ENCODE results near the gene ENPP6.

ENPP6 gene

DNA sequence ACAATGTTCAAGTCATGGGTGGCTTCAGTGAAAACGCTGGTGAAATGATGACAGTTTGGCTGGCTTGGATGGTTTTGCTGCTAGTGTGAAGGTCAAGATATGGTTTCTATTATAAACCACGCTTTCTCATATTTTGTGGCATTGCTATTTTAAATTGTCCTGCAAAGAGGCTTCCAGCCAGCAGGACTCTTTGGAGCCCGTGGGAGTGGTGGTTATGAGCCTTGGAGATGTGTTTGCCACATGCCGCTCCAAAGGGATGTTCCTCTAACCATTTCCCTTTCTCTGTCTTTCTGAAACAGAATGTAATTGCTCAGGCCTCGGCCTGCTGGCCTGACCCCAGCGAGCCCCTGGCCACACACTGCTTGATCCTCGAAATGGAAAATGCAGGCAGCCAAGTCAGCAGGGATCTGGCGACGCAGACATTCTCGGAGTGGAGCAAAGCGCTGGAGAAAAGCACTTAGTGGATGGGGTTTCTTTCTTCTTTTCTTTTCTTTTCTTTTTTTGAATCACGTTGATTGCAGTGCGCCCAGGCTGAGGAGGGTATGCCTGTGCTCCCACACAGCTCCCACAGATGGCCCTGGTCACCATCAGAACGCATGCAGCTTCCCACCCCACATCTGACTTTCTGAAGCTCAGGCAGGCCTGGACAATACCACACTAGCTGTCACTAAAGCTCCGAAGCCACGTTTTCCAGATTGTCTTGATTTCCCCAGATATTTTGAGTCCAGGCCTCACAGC, 114.0 kb downstream of the ENPP6 start:
- DNase-seq = no peak

DNA sequence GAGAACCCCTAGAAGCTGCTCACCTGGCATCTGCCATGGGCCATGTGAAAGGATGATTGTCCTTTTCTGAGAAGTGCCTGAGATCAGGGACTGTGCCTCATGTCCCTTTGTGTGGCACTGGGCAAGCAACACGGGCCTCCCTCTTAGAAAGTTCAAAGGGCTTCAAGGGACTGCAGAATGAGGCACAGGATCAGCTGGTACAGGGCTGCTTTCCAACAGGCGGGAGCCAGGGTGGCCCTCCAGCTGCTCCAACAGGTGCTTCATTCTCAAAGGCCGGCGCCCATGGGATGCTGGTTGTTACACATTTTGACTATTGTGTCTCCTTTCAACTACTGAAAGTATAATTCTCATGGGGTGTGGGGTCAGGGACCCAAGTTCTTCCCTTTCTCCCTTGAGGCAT, 114.7 kb downstream of the ENPP6 start:
- DNase-seq = no peak

DNA sequence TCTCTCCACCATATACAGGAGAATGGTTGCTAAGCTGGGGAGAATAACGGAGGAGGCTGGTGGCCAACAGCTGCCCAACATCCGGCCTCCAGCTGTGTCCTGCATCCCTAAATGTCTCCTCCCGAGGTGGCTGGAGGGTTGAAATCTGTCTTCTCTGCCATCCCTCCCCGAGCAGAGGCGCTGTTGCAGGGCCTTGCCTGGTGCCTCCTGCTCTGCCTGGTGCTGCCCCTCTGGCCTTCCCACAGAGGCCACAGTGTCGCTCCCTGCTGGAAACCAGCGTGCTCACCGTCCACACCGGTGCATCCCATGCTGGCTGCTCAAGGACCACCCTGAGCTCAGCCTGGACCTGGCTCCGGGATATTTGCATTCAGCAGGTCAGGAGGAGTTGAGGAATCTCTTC, 115.2 kb downstream of the ENPP6 start:
- no peak for DNase-seq

DNA sequence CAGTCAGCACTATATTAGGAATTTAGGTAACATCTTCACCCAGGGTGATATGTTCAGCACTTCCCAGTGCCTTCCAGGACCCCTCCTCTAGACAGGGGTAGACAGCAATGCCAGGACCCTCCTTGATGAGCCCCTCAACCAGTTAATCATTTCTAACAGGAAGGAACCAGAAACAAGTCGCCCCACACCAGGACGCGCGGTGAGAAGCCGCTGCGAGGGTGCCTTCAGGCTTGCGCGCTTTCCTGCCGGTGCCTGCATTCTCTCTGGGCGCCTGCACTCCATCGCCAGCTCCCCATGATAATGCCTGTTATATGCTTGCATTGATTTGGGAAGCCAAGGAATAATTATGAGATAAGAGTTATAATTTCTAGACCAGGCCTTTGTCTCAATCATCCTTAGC, 116.0 kb downstream of the ENPP6 start:
- DNase-seq = no peak

DNA sequence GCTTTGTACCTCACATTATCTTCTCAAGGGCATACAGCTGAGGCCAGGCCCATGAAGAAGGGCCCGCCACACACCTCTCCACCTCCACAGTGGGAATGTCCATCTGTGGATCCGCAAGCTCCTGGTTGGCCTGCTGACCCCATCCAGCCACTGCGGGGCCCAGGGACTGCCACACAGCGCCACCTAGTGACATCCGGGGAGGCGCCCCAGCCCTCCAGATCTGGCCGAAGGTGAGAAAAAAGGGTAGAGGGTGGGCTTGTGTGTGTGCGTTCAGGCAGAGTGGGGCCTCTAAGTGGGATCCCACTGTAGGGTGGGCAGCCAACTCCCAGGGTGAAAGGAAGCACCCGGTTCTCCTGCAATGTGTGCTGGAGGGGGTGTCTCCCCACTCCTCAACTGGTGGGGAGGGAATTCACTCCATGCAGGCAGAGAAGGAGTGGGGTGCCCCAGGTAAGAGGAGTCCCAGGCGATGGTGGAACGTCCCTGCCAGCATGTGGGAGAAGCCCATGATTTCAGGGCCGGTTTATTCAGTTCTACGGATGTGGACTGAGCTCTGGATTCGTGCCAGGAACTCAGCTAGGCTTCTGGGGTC, 117.3 kb downstream of the ENPP6 start:
- DNase-seq = no peak

DNA sequence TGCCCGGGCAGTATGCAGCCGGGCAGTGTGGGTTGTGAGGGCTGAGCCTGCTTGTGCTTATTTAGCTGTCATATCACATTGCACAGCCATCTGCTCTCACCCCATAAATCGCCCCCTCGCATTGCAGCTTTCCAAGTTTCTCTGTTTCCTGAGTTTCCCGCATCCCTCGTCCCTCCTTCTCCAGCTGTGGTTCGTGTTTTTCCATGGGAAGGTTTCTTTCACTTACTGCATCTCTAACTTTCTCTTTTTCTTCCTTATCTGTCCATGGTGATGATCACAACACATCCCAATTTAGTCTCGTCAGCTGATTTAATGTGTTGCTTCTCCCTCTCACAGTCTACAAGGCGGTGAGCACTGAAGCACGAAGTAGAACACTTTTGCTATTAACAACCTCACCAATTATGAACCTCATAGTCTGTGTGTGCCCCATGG, 118.1 kb downstream of the ENPP6 start:
- DNase-seq = peak; percentile 50

DNA sequence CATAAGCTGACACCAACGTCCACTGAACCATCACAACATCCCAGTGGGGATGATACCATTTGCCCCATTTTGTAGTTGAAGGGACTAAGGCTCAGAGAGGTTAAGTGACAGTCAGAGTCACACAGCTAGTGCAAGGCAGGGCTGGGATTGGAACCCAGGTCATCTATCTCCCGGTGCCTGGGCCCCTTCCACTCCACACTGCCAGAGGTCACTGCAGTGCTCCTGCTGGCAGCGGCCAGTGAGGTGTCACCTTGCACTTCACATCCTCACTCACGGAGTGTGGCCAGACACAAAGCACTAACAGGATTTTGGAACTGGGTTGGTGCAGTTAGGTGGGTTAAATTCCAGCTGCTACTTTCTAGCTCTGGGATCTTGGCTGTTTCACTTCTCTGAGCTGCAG, 118.7 kb downstream of the ENPP6 start:
- no peak for DNase-seq

DNA sequence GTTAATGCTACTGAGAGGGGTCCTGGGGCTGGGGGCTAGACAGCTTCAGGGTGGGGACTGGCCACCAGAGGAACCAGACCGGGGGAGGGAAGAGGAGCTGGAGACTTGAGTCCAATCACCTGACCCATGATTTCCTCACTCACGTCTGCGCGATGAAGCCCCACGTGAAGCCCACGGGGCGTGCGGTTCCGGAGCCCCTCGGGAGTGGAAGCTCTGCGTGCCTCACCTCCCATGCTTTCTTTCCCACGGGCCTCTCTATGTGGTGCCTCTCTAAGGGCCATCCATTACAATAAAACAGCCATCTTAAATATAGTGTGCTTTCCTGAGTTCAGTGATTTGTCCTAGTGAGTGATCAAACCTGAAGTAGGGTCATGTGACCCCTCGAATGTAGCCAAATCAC, 119.9 kb downstream of the ENPP6 start:
- no peak for DNase-seq

DNA sequence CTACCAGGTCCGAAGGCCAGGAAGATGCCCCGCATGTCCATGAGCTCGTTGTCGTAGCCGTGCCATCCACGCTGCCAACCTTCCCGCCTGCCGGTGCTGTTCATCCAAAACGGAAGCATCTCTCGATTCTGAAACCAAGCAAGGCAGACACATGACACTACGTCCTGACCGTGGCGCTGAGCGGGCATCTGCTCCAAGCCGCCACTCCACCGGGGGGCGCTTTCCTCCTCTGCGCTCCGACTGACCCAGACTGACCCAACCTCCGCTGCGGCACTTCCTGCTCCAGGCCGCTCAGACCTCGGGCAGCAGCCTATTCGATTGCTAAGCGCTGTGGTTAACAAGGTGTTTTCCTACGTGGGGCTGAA, 120.5 kb downstream of the ENPP6 start:
- peak; percentile 34 for DNase-seq

DNA sequence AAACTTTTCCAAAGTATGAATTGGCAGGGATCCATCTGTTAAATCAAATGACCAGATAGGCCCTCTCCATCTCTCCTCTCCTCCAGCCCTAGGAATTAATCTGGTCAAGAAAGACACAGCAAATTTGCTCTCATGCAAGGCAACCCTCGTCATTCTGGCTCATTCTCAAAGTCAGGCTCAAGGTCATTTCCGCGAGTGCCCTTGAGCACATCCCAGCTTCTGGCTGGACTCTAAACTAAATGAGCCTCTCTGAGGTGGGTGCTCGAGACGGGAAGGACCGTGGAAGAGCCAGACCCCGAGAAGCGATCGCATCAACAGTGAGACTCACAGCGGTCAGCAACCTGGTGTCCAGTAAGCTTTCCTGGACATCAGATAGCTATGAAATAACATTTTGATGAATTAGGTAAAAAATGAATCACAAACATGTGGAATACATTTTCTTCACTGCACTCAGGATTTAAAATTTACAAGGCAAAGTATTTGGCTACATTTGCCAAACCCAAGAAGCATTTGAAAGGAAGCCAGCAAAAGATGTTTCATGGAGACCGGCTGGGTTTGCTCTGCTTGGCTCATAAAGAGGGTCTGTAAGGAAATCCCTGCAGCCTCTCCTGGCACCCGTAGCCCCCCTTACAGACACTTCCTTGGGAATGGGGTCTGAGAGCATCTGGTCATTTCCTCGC, 121.0 kb downstream of the ENPP6 start:
- peak; percentile 79 for DNase-seq

DNA sequence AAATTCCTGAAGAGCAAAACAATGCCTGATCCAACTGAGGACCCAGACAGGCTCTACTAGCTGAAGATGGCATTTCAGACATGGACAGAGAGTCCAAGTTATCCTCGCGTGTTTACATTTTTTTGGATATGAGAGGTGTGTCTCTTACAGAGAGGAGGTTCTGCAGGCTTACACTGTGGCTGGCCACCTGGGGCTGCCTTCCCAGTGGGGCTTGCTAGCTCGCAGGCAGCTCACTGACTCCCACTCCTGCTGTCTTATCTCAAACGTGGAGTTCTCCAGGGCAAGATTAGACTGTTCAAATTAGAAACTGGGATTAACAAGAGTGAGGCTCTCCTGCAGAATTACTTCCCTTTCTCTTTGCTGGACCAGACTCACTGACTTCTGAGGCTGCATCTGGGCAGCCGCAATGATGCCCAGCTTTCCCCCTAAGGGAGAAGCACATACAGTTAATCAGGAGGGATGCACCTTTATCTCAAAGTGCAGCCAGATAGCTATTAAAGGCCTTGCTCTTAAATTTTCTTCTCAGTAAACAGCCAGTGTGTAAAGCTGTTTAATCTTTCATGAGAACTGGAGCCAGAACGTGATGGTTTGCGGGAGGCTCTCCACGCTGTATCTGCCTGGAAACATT, 123.0 kb downstream of the ENPP6 start:
- no peak for DNase-seq

DNA sequence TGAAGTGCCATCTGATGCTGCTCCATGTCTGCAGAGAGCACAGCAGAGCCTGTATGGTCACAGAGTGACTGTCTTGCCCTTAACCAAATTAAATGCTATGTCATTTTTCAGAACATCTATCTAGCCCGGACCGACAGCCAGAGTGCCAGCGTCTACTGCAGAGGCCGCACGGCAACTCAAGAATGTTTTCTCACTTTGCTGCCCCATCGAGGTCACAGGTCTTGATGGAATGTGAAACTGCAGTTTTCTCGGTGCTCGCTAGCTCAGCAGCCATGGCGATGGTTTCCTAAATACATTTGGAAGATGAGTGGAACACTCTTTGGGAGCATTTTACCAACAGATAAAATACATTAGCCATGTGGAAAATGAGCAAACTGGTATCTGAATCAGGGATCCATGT, 125.7 kb downstream of the ENPP6 start:
- DNase-seq = no peak

DNA sequence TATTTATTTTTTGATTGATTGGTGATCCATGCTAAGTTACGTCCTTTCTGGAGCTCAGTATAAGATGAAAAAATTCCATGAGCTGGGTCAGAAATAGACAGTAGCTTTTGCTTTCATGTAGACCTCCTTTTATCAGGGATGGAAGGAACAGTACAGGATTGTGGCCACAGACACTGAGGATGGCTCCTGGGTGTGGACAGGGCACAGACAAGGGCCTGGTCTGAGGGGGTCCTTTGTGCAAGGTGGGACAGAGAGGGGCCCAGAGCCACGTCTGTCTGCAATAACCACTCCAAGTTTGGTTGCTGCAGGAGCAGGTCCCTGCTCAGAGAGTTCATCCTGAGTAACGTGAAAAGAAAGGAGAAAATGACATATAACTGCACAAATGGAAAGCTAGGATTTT, 127.1 kb downstream of the ENPP6 start:
- DNase-seq = no peak

DNA sequence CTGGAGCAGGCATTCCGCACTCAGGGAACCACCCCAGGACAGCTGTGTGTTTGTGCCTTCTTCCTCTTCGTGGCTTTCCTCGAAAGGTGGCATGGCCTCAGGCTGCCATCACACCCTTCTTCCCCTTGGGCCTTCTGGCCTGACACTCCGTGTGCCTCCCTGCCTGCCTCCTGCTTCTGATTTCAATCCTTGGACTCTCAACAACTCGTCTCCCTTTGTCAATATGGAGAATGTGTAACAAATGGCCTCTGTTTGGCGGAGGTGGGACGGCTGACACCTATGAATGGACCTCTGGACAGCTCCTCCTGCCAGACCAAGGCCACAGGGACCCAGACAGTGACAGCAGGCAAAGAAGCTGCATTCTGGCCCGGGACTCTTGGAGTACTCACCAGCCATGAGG, 137.0 kb downstream of the ENPP6 start:
- no peak for DNase-seq

DNA sequence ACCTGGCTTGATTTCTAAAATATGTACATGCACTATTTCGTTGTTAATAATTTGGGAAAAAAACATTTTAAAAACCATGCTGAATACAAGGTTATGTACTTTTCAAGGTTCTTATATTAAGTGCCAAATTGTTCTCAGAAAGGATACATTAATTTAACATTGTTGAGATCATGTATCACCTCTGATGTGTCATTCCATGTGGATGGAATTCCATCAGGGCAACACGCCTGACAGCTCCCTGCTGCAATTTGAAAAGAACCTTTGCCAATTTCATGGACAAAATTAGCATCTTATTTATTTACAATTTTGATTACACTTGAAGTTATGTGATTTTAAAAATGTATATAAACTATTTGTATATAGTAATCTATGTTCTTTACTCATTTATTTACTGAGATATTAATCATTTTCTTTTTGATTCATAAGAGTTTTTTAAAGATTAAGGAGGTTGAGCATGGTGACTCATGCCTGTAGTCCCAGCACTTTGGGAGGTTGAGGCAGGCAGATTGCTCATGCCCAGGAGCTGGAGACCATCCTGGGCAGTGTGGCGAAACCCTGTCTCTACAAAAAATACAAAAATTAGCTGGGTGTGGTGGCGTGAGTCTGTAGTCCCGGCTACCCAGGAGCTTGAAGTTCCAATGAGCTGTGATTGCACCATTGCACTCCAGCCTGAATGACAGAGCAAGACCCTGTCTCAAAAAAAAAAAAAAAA, 142.8 kb downstream of the ENPP6 start:
- no peak for DNase-seq

DNA sequence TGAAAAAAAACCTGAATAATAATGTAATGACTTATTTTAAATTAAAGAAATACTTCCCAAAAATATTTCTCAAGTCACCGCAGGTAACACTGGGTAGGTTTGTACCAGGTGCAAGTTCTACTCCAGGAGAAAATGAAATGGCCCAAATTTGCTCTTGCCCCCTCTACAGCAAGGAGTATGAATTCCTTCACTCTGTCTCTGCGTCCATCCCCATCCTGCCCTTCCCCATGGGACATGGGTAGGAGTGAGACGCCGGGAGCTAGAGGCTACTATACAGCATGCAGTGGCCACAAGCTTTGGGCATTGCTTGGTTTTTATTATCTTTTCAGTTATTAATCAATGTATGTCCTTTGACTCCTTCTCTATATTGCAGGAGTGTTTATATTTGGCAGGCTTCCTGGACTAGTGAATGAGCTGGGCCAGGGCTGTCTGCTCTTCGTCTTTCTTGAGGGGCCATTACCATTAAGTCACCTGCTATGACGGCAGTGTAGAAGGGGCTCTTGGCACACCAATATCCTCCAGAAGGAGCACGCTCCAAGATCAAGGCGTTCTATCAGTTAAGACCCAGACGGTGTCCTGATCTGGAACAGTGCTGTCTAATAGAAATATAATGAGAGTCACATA, 149.6 kb downstream of the ENPP6 start:
- no peak for DNase-seq

DNA sequence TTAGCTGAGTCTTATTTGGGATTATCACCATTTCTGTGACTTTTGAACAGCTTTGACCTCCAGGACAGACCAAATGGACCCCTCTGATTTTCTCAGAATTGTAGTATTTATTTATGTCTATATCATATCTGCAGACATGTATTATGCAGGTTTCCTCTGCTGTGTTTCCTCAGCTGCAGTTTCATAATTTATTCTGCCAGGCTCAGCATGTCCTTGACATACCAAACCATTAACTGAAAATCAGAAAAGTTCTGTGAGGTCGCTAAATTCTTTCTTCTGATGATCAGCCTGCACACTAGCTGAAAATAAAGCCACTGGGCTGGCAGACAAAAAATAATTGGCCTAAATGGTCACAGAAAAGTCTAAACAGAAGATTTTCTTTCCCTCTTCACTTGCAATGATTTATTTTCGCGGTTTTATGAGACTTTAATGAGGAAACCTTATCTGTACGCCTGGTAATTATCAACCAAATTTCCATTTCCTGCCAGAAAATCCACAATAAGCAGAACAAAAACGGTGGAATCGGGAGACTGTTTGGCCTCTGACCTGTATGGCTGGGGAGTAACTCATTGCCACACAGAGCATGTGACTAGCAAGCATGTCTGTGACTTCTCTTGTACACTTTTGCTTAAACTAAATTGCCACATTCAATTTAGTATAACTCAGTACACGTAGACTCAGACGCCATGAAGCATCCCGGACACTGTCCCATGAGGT, 150.9 kb downstream of the ENPP6 start:
- no peak for DNase-seq

DNA sequence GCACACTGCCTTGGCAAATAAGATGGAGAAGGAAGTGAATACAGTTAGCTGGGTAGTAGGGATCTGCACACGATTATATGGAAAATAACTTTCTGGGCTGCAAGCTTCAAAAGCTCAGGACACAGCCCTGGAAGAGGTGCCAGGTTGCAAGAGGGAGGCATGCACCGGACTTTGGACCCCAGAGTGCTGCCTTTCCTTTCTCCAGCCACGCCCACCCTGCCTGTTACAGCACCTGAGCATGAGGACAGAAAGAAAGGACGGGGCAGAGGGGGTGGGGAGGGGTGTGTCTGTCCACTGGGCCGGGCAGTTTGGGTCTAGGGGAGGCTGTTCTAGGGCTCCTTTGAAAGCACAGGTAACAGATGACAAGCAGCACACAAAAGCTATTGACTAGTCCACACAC, 152.8 kb downstream of the ENPP6 start:
- no peak for DNase-seq

DNA sequence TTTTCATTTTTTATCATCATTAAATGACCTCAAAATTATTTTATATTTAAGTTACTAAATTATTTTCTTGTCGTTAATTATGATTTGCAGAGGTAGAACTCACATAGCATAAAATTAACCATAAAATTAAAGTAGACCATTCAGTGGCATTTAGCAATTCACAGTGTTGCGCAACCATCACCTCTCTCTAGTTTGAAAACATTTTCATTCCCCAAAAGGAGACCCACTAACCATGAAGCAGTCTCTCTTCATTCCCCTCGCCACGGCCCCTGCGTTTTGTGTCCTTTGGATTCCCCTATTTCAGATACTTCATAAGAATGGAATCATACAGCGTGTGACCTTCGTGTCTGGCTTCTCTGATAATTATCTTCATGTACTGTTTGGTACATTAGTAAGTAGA, 154.9 kb downstream of the ENPP6 start:
- DNase-seq = no peak

DNA sequence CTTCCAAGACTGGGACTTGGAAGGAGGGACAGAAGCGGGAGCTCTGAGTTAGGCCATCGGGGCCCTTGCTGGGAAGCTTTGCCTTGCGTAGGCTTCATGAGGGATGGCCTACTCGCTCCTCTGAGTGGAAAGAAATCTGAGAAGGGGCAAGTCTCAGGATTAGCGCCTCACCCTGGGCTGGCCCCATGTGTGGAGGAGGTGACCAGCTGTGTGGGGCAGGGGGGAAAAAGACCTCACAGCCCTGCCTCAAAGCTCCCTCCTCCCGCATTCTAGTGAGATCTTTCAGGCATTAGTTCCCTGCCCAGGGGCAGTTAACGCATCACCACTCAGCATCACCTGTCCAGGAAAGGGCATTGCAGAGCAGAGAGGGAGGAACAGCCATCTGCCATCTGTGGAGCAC, 156.1 kb downstream of the ENPP6 start:
- no peak for DNase-seq

DNA sequence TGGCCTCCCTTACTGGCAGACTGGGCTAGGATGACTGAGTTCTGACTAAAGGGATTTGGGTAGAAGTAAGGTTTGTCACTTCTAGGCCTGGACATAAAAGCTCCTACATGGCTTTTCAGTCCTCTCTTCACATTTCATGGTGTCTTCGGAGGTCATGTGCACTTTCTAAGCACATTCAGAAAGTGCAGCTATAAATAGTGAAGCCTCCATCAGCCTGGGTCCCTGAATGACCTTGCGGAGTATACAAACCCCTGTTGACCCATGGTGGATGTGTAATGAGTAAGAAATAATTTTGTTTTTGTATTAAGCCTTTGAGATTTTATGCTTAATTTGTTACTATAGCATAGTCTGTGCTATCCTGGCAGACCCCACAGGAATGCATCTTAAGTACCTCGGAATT, 158.6 kb downstream of the ENPP6 start:
- DNase-seq = no peak

DNA sequence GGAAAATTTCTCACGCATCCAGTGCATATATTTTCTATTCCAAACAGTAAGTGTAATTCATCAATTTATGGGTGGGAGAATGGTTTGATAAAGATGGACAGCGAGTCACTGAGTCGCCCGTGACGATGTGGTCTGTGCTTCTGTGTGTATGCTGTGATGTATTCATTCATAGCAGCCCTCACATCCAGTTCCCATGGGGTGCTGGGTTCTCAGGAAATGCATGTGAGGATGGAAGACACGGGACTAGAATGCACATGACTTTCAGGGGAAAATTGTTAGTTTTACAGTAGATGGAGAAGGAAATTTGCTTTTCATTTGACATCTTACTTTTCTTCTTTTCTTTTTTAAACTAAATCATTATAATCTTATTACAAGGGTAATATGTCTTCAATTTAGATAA, 159.6 kb downstream of the ENPP6 start:
- DNase-seq = no peak

All from fibroblast of skin of abdomen (primary cell).